Measurements from ENCODE around the gene DHRS12.

Gene DHRS12

DNA sequence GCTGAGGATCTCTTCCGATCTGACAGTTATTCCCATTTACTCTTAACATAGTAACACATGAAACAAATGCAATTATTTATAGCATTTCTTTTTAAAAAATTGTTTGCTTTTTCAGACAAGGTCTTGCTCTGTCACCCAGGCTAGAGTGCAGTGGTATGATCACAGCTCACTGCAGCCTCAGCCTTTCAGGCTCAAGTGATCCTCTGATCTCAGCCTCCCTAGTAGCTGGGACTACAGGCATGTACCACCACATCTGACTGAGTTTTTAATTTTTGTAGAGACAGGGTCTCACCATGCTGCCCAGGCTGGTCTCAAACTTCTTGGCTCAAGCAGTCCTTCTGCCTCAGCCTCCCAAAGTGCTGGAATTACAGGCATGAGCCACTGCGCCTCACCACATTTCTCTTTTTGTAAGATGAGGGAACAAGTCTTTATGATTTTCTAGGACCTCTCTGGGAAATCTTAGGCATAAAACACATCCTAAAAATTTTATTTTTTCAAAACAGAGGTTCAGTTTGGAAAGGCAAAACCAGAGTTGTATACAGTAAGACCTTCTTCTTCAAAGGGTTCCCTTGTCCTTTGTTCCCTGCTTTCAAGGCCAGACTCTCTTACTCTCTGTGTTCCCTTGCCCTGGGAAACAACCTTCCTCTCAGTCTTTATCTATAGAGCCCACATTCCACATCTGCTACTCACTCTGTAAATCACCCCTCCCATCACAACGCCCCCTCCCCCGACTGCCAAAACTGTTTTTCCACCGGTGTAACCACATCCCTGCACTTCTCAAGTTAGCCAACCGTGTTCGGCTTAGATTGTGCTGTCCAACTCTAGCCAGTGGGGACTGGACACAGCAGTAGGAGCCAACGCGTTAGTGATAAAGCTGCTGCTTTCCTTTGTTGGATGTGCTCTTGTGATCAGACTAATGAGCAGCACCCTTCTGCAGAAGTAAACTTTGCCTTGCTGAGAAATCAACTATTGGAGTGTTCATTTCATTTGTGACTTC, 56.2 kb downstream of the DHRS12 start:
- DNase-seq = peak; percentile 19

GRCh38 chr13:51746802-51747201, 57.2 kb downstream of the DHRS12 start:
- no peak for DNase-seq

GRCh38 chr13:51745243-51745642, 58.7 kb downstream of the DHRS12 start:
- no peak for DNase-seq

GRCh38 chr13:51742611-51743010, 61.4 kb downstream of the DHRS12 start:
- no peak for DNase-seq

GRCh38 chr13:51742031-51742430, 61.9 kb downstream of the DHRS12 start:
- no peak for DNase-seq

GRCh38 chr13:51740698-51741097, 63.3 kb downstream of the DHRS12 start:
- no peak for DNase-seq

DNA sequence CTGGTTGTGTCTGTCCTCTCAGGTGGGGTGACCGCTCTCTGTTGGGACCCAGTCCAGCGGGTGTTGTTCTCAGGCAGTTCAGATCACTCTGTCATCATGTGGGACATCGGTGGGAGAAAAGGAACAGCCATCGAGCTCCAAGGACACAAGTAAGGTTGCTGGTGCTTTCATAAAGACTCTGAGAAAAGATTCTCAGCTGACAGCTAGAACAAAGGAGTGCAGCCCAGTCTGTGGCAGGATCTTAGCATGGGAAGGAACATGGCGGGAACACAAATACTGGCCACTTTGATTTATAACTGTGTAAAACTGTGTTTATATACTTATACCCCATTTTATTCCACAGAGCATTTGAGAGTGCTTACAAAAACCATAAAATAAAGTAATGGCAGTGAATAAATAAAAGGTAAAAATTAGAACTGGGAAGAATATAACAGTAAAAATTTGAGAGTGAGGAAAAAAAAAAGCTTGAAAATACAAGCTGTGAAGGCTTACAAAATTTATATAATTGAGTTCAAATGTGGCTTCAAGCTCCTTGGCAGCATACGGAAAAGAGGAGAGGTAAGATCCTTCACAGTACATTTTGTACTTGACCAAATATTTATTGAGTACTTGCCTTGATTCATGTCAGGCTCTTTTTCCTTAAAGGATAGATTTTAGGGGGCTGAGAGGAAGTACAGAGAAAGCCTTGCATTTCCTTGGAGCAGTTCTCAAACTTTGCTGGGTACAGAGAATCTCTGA, 64.8 kb downstream of the DHRS12 start:
- no peak for DNase-seq

DNA sequence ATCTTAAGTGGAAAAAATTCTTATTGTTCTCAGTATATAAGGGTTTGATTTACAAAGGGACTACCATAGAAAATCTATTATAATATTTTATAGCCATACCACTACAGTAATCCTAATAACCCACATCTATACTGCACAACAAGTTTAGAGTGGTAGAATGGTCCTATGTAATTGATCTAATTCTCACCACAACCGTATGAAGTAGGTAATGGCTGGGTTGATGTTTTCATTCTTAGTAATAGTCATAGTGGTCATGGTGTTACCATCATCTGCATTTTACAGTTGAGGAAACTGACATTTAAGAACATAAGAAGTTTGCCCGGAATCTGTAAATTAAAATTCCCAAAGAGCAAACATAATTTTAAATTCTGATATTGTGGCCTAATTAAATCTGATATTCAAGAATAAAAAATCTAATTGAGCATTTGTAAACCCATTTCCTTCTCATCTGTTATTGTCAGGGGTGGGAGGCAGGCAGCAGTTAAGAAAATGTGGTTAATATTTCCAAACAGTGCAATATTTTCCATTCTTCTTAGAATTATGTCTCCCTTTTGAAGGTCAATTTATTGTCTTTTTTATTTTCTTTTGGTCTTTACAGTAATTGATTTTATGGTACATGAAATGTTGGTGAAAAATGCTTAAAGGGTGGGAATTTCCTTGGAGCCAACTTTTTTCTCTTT, 65.6 kb downstream of the DHRS12 start:
- DNase-seq = no peak

GRCh38 chr13:51737609-51738008, 66.4 kb downstream of the DHRS12 start:
- peak; percentile 16 for DNase-seq

GRCh38 chr13:51734786-51735185, 69.2 kb downstream of the DHRS12 start:
- no peak for DNase-seq

DNA sequence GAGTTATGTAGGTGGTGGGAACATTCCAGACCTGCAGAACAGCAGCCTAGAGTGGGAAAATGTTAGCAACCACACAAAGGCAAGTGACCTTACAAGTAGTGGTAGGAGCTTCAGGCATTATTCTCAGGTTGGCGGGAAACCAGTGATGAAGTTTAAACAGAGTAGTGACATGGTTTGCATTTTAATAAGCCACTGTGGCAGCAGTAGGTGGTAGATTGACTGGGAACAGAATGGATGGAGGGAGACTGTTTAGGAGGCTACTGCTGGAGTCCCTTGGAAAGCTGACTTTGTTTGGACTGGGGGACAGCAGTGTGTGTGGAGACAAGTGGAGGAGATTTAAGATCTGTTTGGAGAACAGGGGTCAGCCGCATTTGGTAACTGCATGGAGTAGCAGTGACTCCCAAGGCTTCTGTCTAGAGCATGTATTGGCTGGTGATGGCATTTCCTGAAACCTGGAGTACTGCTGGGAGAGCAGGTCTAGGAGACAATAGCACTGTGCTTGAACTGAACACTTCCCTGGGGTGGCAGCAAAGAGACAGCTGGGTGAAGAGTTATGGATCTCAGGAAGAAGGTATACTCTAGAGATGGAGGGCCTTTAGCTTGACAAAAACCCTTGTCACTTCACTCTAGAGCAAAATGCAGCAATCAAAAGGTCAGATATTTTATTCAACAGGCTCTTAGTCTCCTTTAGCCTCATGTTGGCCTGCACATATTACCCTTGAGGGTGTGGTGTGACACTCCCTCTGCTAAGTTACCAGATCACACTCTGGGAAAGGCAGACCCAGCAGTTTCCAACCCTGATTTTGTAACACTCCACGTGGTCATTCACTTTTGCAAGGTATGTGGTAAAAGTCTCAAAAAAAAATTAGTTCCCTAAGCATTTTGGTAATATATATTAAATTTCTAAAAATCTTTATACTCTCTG, 70.3 kb downstream of the DHRS12 start:
- DNase-seq = peak; percentile 27

- no peak for DNase-seq
Observed at GRCh38 chr13:51731759-51732158, 72.2 kb downstream of the DHRS12 start.

GRCh38 chr13:51730927-51731326, 73.0 kb downstream of the DHRS12 start:
- DNase-seq = no peak

DNA sequence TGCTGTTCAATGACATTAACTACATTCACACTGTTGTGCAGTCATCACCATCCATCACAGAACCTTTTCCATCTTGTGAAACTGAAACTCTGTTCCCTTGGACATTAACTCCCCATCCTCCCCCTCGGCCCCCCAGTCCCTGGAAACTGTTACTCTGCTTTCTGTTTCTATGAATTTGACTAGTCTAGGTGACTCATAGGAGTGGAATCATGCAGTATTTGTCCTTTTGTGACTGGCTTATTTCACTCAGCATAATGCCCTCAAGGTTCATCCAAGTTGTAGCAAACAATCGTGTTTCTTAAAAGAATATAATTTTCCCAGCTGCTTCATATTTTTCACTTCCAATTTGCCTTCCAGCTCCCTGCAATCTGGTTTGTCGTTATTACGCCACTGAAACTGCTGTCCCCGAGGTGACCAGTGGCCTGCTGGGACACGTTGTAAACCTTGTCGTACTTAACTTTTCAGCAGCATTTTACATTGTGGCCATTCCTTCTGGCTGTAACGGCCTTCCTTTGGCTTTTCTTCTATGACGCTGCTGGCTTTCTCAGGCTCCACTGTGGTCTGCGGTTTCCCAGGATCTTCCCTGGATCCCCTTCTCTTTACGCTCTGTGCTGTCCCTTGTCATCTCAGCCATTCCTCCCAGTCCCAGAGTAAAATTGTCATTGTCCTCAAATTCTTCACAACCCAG, 74.0 kb downstream of the DHRS12 start:
- no peak for DNase-seq

- peak; percentile 38 for DNase-seq
Observed at GRCh38 chr13:51728972-51729371, 75.0 kb downstream of the DHRS12 start.

DNA sequence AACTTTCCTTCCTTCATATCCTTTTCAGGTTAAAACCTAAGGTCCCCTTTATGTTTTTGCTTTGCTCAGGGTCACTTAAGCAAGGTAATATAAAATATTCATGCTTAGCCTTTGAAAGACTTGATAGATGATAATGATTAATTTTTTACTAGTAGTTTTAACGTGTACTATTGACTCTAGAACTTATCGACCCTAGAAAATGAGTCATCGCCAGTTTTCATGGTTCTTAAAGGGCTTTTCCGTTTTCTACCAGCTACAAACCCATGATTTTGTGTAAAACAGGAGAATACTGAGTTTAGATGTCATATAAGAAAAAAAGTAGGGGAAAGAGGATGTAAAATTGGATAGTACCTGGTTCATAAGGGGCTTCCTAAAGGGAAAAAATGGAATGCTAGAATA, 75.7 kb downstream of the DHRS12 start:
- no peak for DNase-seq

- no peak for DNase-seq
Observed at GRCh38 chr13:51727634-51728274, 76.2 kb downstream of the DHRS12 start.

DNA sequence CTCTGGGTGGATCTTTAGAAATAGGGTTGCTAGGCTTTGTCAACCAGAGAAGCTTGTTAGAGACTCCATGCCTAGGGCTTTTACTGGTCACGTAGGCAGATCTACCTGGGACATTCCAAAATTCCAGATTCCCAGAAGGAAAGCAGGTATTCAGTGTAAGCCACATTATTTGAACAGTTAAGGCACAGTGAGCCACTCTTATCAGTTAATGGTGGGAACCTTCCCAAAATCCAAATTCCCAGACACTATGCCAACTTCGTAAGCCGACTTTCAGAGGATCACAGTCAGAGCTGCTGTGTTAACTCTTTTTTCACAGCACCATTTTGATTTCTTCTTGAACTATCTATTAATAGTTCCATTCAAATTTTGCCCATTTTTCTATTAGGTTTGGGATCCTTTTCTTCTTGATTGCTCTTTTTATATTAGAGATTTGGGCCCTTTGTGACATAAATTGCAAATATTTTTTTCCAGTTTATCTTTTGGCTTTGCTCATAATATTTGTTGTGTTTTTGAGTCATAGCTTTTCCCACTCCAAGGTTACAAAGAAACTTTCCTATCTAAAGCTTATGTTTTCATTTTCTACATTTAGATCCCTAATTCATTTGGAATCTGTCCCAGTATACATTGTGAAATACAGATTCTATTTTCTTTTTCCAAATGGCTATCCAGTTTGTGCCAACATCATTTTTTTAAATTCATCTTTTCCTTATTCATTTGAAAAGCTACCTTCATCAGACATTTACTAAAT, 77.3 kb downstream of the DHRS12 start:
- DNase-seq = no peak

DNA sequence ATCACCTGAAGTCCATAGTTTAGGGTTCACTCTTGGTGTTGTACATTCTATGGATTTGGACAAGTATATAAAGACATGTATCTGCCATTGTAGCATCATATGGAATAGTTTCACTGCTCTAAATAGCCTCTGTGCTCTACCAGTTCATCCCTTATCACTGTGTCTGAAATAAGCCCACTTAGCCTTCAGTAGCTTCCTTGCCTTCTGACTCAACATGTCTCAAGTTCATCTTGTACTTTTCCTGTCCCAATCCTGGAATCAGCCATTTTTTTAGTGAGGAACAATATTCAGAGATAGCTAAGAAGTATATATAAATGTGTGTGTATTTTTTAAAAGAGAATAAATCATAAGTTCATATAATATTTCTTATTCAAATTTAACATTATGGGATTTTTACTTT, 79.2 kb downstream of the DHRS12 start:
- DNase-seq = no peak

DNA sequence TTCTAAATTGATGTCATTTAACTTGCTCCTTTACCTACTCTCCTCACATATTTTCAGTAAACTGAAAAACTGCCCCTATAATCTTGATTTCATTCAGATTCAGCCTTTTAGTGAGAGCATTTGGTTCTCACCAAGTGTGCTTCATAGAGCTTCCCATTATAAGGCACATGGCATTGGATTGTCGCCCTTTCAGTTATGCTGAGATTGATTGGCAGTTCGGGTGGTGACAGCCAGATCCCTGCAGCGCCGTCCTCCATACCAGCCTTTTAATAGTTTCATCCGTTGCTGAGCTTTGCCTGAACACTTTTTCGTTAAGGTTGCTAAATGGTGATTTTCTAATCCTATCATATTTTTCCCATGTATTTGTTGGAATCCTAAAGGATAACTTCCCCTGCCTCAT, 80.4 kb downstream of the DHRS12 start:
- DNase-seq = no peak
